ENCODE results near the gene TSHZ2.

Gene TSHZ2

GRCh38 chr20:53129563-53129962, 157.4 kb downstream of the TSHZ2 start:
- POLR2A ChIA-PET, result no interaction called here
- no peak for DNase-seq (ENCODE audit: extremely low spot score)
- CTCF ChIA-PET, result no interaction called here
- TF ChIP-seq CTCF (IDR thresholded peaks at IDR 0.05; ENCODE audit: control extremely low read depth, extremely low read depth, low read depth, missing control alignments), result no peak

GRCh38 chr20:53130795-53131194, 158.6 kb downstream of the TSHZ2 start:
- no peak for DNase-seq (ENCODE audit: extremely low spot score)
- no peak for TF ChIP-seq CTCF (IDR thresholded peaks at IDR 0.05; ENCODE audit: control extremely low read depth, extremely low read depth, low read depth, missing control alignments)
- ChIA-PET CTCF (interaction anchor here (1.5 kb wide), 1 partner anchor 24 kb away, joined by 3 read pairs; no protein-coding TSS in a partner anchor), POLR2A (no interaction called here)

GRCh38 chr20:53133125-53133524, 161.0 kb downstream of the TSHZ2 start:
- TF ChIP-seq CTCF (IDR thresholded peaks at IDR 0.05; ENCODE audit: control extremely low read depth, extremely low read depth, low read depth, missing control alignments), result no peak
- ChIA-PET POLR2A (no interaction called here), CTCF (no interaction called here)
- DNase-seq (ENCODE audit: extremely low spot score), result no peak

- ChIA-PET POLR2A (no interaction called here), CTCF (interaction anchor here (1.0 kb wide), 1 partner anchor 13 kb away, joined by 5 read pairs; no protein-coding TSS in a partner anchor)
- DNase-seq (ENCODE audit: extremely low spot score), result no peak
- no peak for TF ChIP-seq CTCF (IDR thresholded peaks at IDR 0.05; ENCODE audit: control extremely low read depth, extremely low read depth, low read depth, missing control alignments)
Observed at GRCh38 chr20:53133628-53134027, 161.5 kb downstream of the TSHZ2 start.

GRCh38 chr20:53136473-53136872, 164.3 kb downstream of the TSHZ2 start:
- TF ChIP-seq CTCF (IDR thresholded peaks at IDR 0.05; ENCODE audit: control extremely low read depth, extremely low read depth, low read depth, missing control alignments), result no peak
- POLR2A ChIA-PET, result no interaction called here
- CTCF ChIA-PET, result no interaction called here
- DNase-seq (ENCODE audit: extremely low spot score), result no peak

- POLR2A ChIA-PET, result no interaction called here
- peak; percentile 13 for DNase-seq (ENCODE audit: extremely low spot score)
- CTCF ChIA-PET, result no interaction called here
- TF ChIP-seq CTCF (IDR thresholded peaks at IDR 0.05; ENCODE audit: control extremely low read depth, extremely low read depth, low read depth, missing control alignments), result no peak
Observed at GRCh38 chr20:53138454-53139262, 166.5 kb downstream of the TSHZ2 start.
